KG1 (cell line): ENCODE results near the gene LDLRAD4.

Source experiments
- DNase-seq: peaks from one replicate; lab custom pipeline; 2025; lab: John Stamatoyannopoulos, UW

The LDLRAD4 gene

DNA sequence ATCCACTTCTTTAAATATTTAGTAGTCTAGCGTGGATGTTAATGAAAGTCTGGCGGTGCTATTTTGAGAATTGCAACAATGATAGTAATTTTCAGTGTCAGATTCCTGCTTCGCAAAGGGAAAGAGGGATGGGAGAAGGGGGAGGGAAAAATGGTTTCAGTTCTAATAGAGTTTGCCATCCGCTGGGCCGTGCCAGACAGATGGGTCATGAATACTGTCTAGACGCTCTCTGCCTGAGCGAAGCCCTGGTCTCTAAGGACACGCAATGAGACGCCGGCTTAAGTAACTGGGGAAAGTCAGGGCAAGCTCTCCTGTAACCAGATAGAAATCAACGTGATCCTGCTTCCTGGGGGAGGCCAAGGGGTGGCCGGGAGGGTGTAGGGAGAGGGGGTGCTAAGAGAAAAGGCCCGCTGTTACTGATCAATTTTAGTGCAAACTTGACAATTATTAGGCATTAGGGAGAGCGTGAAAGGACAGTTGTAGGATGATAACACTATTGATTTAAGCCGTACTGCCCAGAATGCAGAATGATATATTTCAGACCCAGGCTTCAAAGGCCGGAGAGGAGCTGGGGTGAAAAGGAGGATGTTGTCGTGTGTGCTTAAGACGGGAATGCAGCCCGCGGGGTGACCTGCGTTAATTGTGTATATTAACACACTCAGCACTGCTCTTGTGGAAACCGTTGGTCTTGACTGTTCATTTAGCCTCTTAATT lies 229.2 kb downstream of the LDLRAD4 start:
- DNase-seq = no peak

DNA sequence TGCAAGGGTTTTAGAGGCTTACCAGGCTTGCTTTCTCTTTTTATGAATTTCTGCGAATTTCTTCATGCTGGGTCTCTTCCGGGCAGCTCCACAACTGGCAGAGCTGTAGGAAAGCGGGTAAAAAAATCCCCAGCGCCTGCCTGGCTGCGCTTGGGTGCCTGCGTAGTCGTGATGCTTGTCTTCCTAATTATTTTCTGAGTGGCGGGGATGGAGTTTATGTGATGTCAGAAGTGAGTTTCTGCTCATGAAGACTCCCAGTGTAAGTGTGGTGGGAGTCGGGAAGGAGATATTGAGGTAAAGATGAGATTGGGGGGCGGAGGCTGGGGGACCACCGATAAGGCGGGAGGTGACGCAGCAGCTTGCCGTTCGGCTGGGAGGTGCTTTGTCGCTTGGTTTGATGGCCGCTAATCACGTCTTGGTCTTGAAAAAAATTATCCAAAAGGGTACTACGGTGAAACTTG lies 229.8 kb downstream of the LDLRAD4 start:
- no peak for DNase-seq

DNA sequence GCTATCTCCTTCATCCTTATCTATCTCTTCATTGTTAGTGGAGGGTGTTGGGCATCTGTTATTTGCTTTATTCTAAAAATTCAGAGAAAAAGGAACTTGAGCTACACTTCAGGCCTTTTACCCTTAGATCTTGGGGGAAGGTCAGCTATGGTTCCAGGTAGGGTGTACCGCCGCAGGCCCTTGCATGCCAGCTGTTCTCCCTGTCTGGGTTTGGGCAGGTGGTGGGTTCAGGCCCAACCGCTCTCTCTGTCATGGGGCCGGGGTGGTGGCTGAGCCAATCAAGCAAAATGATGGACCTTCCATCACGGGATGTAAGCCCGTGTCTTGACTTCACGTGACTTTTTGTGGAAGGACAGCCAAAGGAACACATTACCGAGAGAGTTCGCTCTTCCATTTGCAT lies 231.1 kb downstream of the LDLRAD4 start:
- no peak for DNase-seq

DNA sequence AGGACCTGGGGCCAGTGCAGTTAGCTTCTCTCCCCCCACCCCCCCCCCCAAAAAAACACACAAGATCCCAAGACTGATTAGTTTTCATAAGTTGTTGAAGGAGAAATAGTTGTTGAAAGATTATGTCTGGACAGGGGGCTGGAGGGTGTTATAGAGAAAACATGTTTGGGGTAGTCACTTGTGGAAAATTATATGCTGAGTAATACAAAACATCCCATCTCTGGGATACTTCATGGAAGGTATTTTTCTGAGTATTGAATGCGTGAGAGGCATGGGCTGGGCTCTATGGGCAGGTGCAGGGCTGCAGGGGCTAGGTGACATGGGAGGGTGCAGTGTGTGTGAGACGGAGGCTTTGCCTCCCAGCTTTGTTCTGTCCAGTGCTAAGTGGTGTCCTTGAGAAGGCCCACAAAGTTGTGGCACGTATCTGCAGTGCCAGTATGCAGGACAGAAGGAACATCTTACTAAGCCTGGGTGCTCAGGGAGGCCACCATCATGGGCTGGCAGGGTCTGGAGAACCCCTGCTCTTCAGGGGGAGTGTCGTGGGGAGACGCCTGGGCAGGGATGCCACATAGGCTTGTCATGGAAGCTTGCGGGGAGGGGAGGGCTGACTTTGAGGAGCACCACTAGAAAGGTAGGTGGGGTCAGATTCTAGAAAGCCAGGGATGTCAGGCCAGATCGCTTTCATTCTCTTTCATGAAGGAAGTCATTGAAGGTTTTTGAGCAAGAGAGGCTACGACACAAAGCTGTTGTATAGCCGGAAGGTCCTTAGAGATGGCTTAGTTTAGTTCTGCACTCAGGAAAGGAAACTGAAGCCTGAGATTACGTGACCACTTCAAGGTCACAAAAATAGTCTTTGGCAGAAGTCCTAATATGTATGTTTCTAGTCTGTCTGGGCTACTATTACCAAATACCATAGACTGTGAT lies 232.0 kb downstream of the LDLRAD4 start:
- DNase-seq = no peak

GRCh38 chr18:13451213-13451540 lies 232.6 kb downstream of the LDLRAD4 start:
- DNase-seq = no peak

DNA sequence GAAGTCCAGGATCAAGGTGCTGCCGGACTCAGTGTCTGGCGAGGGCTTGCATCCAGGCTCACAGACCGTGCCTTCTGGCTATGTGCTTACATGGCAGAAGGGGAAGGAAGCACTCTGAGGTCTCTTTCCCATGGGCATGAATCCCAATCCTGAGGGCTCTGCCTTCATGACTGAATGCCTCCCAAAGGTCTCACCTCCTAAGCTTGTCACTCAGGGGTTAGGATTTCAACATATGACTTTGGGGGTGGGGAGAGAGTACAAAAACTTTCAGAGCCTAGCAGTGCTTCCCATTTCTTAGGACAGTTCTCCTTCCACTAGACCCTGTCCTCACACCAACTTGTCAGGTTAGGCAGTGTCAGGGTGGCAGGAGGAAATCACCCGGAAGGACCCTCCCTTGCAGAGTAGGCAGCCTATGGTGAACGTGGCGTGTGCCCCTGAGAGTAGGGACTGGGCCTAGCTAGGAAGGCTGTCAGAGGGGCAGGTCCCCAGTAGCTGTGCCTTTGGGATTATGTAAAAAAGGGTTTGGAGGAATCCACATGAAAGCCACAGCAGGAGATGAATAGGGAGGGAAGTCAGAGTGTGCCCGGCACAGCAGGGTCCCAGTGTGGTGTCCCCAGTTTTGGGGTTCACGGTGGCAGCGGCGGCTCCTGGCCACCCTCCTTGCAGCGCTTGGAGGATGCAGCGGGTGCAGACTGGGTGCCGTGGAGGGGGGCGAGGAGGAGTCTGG lies 233.3 kb downstream of the LDLRAD4 start:
- no peak for DNase-seq

DNA sequence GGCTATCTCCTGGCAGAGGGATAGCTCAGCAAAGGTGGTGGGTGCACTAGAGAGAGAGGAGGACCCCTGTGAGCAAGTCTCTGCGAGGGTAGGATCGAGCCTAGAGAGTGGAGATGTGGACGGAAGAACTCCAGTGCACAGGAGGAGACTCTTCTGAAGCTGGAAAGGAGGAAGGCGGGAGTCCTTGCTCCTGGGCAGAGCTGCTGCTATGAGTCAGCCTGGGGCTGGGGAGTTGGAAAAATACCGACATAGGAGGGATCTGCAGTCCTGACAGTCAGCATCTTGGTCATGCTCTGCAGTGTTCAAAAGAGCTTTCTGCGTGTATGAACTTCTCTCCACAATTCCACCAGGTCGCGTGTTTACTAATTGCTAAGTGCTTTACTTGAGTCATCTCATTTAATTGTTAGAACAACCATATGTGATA lies 233.8 kb downstream of the LDLRAD4 start:
- no peak for DNase-seq

DNA sequence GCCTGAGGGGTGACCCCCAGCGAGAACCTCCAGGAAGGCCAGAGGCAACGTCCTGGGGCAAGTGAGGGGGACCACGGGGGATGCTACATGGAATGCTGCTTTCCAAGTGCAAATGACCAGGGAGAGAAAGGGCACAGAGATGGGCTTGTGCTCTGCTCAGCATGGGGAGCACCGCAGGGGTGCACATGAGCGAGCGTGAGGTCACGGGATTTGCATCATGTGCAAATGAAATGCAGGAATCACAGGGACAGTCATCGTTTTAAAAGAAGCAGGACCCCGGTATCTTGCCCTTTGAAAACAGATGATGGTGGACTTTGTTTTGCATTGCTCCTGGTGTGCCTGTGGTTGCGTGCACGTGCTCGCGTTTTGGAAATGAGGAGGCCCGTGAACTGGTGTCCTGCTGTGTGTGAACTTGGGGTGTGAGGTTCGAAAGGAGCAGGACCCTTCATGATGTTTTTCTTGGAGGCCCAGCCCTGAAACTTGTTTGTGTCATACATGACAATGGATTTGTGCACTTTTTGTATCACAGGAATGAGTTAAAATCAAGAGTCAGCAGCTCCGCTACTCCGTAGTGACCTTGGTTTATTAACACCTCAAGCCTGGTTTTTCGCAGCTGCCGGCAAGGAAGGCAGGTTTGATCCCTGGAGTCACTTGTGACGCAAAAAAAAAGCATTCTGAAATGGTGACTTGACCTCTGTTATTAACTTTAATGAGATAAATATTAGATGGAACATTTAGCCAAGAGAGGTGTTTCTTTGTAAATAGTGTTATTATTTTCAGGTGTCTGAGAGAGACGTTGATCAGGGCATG lies 234.5 kb downstream of the LDLRAD4 start:
- DNase-seq = no peak

DNA sequence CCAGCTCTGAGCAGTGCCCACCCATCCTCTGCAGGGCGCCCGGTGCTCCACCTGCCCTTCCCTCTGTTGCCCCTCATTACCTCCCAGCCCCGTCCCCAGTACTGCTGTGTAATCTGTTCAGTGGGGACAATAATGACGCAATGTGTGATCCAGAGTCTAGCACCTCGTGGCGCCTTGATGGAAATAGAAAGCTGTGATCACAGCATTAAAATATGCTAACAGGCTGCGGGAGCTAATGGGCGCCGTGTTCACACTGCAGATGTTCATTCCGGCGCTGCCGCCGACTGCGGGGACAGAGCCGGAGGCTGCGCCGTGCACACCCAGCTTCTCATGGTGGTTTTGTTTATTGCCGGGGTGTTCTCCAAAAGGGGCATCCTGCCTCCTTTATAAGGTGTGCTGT lies 235.2 kb downstream of the LDLRAD4 start:
- no peak for DNase-seq

DNA sequence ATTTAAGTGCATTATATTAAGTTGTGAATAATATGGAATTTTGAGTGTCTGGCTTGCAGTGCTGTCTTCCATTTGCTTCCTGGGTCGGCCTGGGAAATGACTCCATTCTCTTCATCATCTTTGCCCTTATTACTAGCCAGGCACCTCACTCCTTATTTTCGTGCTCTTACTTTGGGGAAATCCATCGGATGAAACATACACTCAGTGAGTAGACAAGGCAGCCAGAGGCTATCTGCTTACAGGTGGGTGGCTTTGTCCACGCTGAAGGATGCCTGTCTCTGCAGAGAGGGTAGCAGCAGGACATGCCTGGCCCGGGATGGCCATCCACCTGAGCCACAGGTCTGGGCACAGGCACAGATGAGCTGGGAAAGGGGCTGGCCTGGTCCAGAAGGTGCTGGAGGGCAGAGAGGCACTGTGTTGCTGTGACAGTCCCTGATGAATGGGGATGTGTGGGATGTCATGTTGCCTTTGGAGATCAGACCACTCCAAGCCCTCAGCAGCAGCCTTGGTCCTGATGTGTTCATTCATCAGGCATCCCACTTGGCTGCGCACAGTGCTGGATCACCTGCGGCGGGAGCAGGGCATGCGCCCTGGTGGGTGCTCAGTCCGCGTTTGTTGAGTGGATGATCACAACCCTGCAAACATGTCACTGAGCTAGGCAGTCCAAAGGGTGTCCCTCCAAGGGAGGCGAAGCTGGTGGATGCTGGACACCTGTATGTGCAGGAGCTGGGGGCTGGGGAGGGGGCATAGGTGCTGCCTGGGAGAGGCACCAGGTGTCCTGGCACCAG lies 236.0 kb downstream of the LDLRAD4 start:
- DNase-seq = no peak

DNA sequence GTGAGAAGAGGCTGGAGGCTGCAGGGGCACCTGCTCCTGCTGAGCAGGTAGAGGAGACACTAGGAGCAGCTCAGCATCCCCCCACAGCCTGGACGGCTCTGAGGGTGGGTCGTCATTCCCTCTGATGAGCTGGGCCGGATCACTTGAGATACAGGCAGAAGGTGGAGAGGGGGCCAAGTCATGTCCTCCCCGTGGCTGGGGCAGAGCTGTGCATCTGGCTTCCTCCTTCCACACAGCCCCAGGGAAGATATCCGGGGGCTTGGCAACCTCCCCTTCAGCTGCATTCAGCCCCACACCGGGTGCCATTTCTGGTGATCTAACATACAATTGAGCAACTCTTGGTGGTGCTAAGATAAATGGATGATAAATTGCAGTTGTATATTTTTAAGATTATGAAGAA lies 236.9 kb downstream of the LDLRAD4 start:
- no peak for DNase-seq

DNA sequence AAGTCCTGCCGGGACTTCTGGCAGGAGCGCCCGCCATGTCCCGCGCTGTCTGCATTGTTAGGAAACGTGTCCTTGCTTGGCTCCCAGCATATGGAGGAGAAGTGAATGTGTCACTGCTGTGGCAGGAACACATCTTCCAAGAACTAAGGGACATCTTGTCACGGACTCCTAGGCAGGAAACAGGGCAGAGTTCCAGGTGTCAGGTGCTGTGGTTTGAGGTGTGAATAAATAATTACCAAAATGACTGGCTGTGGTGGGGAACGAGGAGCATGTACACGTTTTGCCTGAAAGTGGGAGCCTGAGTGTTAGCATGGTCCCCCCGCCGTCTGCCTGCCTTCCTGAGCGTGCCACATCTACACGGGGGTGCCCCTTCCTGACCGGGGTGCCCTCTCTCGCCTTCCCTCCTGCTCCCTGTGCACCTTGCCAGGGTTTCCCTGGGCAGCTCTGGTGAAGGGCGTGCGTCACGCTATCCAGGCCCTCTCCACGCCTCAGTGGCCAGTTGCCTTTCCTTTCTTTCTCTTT lies 237.5 kb downstream of the LDLRAD4 start:
- DNase-seq = no peak

DNA sequence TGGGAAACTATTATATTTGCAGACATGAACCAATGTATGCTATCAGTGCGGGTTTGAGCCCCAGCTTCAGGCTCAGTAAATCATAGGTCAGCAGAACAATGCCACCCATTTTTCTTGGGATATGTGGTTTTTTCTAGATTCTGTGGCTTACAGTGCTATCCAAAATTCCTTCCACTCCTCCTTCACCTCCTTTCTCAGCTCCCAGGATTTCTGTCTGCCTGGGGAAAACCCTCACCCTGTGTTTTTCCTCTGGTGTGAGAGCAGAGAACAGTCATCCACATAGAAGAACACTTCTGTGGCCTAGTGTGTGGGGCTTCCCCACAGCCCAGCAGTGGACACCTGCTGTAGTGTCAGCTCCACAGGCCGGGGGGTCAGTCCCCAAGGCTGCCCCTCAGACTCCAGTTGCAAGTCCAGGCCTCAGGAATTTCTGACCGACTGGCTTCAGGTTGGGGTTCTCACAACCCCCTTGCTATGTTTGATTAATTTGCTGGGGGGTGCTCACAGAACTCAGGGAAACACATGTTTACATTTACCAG lies 238.2 kb downstream of the LDLRAD4 start:
- no peak for DNase-seq

DNA sequence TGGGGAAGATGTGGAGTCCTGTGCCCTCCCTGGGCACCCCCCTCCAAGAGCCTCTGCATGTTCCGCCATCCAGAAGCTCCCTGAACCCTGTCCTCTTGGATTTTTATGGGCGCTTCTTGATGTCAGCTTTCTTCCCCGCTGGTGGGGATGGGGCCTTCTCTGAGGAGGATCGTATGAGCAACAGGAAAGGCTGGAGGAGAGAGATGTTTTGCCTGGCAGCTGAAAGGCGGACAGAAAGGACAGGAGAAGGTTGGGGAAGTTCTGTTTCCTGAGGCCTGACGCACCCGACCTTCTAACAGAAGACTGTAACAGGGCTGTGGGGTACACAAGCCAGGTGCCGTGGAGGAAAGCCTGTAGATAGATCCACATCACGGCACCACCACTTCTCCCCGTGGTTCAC lies 238.8 kb downstream of the LDLRAD4 start:
- DNase-seq = no peak

DNA sequence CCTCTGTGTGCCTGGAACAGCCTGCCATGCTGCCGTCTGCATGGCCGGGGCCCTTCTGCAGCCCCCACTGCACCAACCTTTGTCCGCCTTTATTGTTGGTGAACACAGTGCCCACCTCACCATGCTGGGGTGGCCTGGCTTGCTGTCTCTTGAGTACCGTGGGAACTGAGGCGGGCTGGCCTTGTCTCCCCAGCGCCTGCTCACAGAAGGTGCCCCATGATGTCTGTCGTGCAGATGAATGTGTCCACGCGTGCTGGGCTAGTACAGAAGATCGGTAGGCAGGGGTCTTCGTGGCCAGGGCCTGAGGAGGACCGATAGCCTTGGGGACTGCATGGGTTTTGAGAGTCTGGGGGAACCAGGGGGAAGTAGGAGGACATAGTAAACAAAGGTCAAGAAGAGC lies 242.4 kb downstream of the LDLRAD4 start:
- no peak for DNase-seq

DNA sequence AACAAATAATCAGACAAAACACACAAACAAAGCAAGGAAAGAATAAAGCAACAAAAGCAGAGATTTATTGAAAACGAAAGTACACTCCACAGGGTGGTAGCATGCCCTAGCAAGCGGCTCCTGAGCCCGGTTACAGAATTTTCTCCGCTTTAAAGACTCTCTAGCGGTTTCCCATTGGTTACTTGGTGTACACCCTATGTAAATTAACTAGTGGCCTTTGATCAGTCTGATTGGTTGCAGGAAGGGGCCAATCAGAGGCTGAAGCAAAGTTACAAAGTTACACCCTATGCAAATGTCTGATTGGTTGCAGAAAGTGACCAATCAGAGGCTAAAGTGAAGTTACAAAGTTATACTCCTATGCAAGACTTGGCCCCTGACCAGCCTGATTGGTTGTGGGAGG lies 242.9 kb downstream of the LDLRAD4 start:
- no peak for DNase-seq

- no peak for DNase-seq
These were observed 243.4 kb downstream of the LDLRAD4 start for GRCh38 chr18:13461936-13462335.

DNA sequence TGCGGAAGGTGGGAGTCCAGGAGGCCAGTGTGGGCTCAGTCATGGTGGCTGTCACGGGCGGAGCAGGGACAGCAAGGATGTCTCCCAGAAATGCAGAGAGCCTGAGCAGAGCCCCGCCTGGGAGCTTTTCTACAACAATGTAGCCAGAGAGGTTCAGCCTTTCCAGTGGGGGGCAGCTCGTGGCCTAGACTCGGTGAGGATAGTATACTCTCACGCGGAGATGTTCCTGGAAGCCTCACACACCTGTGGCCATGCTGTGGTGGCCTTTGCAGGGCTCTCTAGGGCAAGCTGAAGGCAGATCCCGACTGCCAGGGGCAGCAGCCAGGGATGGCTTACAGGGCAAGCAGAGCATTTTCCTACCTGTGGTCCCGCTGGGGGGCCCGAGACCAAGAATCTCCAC lies 244.1 kb downstream of the LDLRAD4 start:
- no peak for DNase-seq

- DNase-seq = no peak
These were observed 245.1 kb downstream of the LDLRAD4 start for GRCh38 chr18:13463526-13464210.
